DMS79 treated with DMSO at 0.1 percent for 48 hours (cell line): Measurements from ENCODE around the gene GRP.
"Not testable (repeated sequence)": the region's sequence is repeated elsewhere in the genome, so short reads cannot be mapped to it uniquely, and the experiment has no call there.

Experiments
- DNase-seq: peaks from one replicate; lab custom pipeline; 2025; lab: John Stamatoyannopoulos, UW

The GRP gene

DNA sequence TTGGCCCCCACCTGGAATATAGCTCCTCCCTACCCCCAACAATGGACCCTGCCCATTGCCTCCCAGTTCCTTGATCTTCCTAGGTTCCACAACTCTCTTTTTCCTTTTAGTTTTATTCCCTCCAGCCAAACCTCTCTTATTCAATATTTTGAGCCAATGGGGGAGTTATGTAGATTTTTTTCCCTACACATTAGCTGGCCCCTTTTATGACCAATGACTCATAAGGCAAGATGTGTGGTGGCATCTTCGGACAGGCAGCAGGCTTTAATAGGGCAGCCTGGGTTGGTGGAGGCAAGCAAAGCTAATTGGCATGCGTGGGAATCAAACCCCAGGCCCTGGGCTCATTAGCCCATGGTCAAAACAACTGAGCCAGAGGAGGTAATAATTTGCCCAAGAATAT, 9.2 kb downstream of the GRP start:
- no peak for DNase-seq

DNA sequence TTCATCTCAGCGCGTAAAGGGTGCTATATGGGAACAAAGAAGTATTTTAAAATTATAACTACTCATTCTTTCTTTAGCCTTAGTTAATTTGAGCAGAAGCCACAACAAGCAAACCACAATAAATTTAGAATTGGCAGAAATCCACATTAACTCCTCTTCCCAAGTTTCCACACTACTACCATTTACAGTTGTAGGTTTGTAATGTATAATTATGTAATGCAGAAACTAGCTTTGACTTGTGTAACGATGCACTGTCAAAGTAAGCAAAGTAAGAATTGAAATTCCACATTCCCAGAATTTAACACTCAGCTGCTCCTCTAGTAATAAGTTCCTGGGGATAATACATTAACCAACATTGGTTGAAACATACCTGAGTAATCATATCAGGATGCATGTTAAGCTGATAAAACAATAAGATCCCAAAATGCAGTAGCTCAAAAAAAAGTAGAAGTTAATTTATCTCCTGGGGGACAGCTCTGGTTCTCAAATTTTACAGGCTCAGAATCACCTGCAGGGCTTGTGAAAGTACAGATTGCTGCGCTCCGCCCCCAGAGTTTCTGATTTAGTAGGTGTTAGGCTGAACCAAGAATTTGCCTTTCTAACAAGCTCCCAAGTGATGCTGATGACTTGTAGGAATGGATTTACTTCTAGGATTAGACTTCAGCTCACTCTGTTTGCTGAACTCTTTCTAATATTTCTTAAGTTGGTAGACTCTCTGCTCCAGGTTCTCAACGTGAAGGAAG, 9.9 kb downstream of the GRP start:
- no peak for DNase-seq

DNA sequence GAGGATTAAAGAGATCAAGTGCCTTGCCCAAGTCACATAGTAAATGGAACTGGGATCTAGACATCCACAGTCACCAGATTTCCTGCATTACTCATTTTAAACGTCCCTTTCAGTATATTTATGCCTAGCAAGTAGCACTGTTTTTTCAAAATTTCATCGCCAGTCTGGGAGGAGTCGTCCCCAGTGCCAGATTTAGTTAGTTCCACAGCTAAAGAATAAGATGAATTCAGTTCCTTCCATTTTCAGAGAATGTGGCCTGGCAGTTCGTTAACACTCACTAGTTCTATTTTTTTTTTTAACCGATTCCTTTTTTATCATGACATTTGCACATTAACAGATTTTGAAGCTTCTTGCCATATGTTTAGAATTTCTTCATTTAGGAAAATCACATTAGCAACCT, 11.2 kb downstream of the GRP start:
- DNase-seq, result no peak

DNA sequence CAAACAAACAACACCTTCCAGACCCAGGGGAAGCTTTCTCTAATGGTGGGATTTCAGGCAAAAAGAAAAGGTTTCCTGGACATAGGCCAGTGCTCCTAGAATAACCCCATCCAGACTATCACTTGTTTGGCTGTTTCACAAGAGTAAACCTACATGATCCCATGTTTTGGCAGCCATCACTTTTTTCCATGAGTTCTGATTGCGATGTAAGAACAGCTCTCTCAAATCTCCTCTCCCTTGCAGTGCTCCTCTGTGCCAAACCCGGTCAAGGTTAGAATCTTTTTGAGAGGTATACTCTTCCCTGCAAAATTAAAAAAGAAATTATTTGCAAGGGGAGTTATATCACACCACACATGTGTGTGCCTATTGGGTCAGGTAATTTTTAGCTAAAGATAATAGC, 11.9 kb downstream of the GRP start:
- DNase-seq, result no peak

DNA sequence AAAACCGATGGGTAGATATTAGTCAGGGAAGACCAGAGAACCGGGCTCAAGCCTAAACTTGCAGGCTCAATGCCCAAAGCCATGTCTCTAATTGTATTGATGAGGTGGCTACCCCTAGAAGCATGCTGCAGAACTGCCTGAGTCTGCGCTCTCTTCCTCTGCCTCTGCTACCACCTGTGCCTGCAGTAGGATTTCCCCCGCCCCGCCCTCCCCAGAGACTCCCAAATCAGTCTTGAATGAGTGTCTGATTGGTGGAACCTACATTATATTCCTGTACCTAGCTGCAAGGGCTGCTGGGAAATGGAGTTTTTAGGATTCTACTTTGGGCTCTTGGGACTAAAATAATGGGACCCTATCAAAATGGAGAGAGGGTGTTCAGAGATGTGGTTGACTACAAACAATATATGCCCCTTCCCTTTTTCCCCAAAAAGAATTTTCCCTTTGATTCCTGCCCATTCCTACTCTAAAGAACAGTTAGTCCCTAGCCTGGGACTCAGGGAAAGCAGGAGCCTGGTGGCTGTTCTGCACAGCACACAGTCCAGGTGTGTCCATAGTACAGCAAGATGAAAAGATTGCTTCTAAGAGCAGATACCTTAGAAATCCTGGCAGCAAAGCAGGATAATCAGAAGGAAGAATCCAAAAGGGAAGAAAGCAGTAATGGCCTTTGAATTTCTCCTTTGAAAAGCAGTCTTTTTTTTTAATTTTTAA, 12.5 kb downstream of the GRP start:
- DNase-seq, result no peak

DNA sequence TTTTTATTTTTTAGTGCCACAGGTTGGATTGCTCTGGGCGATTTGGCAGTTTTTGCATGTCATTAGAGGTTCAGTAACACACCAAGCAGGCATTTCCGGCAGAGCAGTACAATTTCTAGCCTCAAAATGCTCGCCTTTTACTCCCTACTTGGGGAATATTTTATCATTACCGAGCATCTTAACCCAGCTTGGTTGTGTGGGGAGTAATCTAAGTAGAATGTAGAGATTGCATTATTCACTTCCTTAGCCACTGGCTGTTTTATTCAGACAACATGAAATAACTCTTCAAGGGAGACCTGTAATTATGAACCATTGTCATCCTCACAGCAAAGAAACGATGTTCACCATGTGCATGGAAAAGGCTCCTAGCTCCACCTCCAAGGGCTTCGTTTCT, 13.1 kb downstream of the GRP start:
- no peak for DNase-seq

DNA sequence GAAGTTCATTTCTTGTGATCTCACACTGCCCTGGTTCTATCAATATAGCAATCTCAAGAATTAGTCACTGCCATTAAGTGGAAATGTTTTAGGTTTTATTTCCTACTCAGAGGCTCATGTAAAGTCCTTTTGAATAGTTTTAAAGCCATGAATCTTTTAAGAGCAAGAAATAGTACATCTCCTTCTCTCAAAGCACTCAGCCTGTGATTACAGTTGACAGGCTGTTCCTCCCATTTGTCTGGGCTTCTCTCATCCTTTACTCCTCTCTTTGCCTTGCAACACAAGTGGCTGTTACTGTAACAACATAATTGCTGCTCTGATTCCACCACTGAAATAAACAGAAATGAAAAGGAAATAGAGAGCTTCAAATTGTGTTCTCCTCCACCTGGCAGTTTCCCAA, 18.4 kb downstream of the GRP start:
- peak; percentile 64 for DNase-seq

DNA sequence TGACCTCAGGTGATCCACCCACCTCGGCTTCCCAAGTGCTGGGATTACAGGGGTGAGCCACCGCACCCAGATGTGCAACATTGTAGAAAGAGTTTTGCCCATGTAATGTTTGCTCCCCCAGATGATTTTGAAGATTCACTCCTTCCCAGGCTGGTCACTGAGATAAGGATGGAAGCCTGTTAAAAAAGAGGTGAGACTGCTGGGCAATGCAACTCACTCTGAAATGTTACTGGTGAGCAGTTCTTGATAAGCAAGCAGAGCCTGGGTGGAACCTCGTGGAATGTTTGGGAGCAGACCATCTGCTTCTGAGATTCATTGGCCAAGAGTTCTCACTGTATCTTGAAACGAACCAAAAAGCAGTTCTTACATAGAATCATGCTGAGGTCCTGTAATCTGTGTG, 19.7 kb downstream of the GRP start:
- no peak for DNase-seq

DNA sequence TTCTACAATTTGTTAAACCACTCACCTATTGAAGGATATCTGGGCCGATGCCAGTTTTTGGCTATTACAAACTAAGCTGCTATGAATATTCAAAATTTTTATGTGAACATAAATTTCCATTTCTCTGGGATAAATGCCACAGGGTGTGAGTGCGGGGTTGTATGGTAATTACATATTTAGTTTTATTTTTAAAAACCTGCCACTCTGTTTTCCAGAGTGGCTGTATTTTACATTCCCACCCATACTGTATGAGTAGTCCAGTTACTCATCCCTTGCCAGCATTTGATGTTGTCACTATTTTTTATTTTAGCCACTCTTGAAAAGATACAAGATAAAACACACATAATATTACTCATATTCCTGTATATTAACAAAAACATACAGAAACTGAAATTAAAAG, 22.9 kb downstream of the GRP start:
- DNase-seq, result no peak

DNA sequence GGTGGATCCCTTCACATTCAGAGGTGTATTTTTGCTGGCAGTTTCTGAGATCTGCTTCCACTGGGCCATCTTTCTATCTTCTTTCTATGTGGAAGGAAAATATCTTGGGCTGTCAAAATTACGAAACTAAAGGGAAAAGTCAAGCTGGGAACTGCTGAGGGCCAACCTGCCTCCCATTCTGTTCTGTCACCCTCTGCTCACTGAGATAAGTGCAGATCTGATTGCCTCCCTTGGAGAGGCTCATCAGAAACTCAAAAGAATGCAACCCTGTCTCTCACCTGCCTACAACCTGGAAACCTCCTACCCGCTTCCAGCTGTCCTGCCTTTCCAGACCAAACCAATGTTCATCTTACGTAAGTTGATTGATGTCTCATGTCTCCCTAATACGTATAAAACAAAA, 26.8 kb downstream of the GRP start:
- DNase-seq, result no peak

DNA sequence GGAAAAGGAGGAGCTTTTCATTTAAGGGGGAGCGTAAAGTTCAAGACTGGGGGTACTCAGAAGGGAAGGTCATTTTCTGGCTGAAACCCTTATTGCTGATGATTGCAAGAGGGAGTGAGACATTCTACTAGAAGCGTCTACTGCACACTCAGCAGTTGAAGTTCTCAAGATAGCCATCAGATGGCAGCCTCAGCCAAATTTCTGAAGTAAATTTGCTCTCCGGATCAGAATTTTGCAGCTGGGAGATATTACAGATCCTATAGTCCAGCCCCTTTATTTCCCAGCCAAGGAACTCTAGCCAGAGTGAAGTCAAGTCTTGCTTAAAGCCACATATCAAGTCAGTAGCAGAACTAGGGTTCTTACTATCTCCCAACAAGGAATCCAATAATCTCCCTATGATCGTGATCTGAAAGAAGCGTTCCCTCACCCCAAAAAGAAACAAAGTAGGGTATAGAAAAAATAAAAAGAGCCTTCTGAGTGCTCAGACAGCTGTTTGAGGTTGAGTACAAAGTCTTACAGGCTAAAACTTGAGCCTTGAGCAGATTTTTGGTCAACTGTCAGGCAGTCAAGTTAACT, 29.3 kb downstream of the GRP start:
- DNase-seq, result peak; percentile 79

DNA sequence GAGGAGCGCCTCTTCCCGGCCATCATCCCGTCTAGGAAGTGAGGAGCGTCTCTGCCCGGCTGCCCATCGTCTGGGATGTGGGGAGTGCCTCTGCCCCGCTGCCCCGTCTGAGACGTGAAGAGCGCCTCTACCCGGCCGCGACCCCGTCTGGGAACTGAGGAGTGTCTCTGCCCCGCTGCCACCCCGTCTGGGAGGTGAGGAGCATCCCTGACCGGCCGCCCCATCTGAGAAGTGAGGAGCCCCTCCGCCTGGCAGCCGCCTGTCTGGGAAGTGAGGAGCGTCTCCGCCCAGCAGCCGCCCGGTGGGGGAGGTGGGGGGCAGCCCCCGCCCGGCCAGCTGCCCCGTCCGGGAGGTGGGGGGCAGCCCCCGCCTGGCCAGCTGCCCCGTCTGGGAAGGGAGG, 35.5 kb downstream of the GRP start:
- DNase-seq, result not testable (repeated sequence)

DNA sequence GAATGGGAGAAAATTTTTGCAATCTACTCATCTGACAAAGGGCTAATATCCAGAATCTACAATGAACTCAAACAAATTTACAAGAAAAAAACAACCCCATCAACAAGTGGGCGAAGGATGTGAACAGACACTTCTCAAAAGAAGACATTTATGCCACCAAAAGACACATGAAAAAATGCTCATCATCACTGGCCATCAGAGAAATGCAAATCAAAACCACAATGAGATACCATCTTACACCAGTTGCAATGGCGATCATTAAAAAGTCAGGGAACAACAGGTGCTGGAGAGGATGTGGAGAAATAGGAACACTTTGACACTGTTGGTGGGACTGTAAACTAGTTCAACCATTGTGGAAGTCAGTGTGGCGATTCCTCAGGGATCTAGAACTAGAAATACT, 41.9 kb downstream of the GRP start:
- DNase-seq, result not testable (repeated sequence)

DNA sequence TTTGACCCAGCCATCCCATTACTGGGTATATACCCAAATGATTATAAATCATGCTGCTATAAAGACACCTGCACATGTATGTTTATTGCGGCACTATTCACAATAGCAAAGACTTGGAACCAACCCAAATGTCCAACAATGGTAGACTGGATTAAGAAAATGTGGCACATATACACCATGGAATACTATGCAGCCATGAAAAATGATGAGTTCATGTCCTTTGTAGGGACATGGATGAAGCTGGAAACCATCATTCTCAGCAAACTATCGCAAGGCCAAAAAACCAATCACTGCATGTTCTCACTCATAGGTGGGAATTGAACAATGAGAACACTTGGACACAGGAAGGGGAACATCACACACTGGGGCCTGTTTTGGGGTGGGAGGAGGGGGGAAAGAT, 42.3 kb downstream of the GRP start:
- not testable (repeated sequence) for DNase-seq

DNA sequence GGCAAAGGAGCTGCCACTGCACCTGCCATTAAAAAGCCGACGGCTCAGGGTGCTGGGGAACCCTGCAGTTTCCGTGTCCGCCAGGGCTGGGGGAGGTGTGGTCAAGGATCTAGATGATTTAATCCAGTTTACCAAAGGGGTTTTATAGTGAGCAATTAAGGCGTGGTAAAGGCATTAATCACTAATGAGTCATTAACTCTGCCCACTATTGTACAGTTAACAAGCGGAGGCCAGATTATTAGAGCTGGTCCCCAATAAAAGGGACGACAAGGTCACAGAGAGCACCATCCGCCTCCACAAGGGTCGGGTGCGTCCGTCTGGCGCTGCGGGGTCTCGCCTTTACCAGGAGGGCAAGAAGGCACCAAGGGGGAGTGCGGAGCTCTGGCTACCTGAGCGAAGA, 43.7 kb downstream of the GRP start:
- DNase-seq, result no peak

DNA sequence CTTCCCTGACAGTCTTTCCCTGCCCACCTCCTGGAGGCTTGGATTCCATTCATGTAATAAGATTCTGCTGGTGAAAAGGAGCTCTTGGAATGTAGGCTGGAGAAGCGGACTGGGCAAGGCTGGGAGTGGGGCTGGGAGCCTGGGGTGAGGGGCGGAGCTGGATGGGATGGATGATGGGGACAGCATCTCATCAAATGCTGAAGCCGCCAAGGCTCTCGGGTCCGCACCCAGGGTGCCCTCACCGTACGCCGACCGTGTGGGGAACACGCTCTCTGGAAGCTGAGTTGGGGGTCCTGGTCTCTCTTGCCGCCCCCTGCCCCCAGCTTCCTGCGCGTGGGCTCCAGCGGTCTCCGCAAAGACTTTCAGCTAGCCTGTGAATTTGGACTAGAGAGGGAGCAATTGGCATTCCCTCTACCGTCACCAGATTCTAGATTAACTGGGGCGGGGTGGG, 44.2 kb downstream of the GRP start:
- no peak for DNase-seq

DNA sequence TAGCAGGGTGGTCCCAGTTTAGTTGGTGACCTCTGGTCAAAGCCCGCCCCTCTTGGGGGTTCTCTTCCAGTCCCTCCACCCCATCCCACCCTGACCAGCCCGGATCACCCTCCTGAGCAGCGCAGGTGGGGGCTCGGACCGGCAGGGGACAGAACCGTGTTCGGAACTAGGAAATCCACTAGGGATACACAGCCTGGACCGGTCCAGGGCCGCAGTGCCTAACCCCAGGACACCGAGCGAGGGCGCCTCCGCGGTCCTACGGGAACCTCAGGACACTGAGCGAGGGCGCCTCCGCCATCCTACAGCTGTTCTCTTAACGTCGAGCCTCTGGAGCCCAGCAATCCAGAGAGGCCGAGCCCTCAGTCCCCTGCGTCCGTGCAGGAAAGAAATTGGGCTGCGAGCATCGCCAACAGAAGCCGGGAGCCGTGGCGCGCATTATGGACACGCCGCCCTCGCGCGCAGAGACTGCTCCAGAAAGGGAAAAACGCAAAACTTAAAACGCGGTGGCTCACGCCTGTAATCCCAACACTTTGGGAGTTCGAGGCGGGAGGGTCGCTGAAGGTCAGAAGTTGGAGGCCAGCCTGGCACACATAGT, 44.8 kb downstream of the GRP start:
- no peak for DNase-seq

DNA sequence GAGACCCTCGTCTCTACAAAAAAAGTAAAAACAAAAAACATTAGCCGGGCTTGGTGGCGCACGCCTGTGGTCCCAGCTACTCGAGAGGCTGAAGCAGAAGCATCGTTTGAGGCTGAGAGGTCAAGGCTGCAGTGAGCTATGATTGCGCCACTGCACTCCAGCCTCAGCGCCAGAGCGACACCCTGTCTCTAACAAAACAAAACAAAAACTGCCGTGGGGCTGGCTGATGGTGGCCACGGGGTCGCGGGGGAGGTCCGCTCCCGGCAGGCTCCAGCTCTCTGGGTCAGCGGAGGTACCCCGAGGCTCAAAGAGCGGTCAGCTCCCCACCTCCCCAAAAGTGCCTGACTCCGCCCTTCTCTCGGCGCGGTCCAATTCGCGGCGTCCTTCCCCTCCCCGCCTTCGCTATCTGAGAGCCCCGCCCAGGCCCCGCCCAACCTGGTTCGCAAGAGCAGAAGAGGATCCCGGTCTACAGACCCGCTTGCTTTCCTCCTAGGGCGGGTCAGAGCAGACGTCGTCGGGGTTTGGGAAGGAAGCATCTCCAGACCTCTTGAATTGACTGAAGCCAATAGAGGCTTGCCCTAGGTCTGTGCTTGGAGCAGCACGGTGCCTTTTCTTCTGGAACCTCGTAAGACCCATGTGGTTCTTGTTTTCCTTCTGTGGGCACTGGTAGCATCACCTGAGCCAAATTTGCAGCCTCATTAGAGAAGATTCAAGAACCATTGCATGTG, 45.5 kb downstream of the GRP start:
- peak; percentile 31 for DNase-seq

DNA sequence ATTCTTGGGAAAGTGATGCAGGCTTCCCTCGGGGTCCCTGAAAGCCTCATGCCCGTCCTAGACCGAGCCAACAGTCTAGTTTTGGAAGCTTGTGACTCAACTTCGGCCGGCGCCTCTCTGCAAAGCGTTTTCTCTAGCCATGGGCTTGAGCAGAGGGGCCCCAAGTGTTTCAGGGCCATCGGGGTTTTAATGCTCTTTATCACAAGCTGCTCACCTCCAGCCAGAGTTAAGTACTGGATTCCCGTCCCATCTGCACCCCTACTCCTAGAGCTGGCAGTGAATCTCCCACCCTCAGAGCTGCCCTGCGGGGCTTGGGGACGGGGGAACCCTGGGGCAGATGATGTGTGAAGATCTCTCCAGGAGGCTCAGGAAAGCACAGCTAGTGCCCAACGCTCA, 46.0 kb downstream of the GRP start:
- no peak for DNase-seq

DNA sequence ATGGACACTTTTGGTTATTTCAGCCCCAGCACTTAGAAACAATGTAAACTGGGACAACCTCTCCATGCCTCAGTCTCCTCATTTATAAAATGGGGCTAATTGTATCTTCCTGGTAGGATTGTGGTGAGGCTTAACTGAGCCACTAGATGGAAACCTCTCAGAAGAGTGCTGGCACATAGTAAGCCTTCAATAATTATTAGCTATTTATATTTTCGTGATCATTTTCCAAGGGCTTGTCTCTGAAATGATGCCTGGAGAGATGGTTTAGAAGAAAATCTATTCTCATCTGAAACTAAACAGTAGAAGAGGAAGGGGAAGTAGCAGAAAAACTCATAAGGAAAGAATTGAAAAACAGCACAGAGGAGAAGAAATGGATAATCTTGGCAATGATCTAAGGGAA, 46.5 kb downstream of the GRP start:
- DNase-seq, result no peak

DNA sequence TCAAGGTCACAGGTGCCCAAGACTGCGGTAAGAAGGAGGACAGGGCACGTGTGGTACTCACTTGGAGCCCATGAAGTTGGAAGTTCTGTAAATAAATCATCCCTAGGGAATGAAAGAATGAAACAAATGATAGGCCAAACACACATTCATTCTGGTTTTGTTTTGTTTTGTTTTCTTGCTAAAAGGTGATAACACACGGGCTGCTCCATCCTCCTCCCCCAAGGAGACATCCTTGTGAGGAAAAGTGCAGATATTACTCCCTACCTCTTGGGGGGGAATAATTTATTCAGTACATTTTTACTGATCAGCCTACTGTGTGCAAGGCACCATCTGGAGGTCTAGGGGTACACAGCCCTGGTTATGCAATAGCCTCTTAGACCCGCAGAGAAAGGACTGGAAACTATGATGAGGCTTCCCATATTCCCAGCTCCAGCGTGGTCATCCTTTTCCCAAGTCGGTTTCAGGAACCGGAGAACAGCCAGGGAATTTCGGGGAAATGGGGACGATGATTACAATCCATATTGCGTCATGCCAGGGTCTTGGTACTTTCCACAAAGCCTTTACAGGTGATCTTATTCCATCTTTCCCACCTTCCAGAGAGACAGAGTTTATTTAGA, 47.0 kb downstream of the GRP start:
- no peak for DNase-seq
